NCI-H2081 treated with DMSO at 0.1 percent for 48 hours (cell line): ENCODE results near the gene ACOX1.

Experiments used
- DNase-seq: peaks from one replicate; lab custom pipeline; 2025; lab: John Stamatoyannopoulos, UW

ACOX1 gene

DNA sequence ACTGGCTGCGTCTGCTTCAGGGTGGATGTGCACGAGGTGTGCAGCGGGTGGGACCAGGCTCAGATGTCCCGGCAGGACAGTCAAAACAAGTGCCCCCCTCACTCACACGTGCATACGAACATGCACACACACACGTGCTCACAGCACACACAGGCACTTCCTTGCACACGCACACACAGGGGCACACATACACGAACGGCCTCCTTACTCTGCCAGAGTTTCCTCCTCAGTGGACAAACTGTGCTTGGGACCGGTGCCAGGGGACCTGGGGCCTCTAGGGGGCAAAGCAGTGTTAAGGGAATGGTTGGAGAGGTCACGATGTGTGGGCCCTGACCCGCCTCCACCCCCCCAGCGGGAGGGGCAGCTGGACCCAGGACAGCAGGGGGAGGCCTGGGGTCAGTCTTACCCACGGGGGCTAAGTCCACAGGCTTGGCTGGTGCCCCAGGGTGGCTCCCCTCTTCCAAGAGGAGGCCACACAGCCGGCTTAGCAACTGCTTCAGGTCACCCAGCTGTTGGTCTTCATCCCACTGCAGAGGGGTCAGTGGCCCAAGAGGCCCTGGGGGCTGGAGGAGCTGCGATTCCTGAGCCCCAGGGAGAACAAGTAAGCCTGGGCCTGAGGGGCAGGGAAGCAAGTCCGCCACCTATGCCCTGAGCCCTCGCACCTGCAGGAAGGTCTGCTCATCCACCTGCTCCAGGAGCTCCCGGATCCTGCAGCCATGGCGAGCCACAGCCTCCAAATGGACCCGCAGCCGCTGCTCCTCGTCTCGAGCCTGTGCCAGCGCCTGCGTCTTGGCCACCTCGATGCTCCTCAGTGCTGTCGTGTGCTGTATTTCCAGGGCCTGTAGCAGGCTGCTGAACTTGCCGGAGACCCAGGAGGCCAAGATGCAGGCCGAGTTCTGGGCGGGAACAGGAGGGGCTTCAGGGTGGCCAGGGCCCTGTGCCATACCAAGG, 87.1 kb downstream of the ACOX1 start:
- no peak for DNase-seq
